ENCODE data around the gene PCDHA8. TPM values are rescaled to one million over a fixed set of nuclear protein-coding genes. Genes with fewer than 3 reads are reported as not detected.
"Not testable (repeated sequence)": the region's sequence is repeated elsewhere in the genome, so short reads cannot be mapped to it uniquely, and the experiment has no call there.

PCDHA8 gene
- total and polyA plus RNA-seq, 10 of the 15 experiments (the other 5 are each of a cell fraction or from before 2014, with no cell fraction given): not detected

DNA sequence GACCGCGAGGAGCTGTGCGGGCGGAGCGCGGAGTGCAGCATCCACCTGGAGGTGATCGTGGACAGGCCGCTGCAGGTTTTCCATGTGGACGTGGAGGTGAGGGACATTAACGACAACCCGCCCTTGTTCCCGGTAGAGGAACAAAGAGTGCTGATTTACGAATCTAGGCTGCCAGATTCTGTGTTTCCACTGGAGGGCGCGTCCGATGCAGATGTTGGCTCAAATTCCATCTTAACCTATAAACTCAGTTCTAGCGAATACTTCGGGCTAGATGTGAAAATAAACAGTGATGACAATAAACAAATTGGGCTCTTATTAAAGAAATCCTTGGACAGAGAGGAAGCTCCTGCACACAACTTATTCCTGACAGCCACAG, 12.6 kb upstream of the PCDHA8 start (continued):
- TF ChIP-seq ZNF622 (IDR thresholded peaks at IDR 0.05) (no peak), MEF2A (IDR thresholded peaks at IDR 0.05; ENCODE audit: insufficient read depth, low read depth, low read length) (no peak), IKZF2 (IDR thresholded peaks at IDR 0.05) (no peak), CHD1 (IDR thresholded peaks at IDR 0.05; ENCODE audit: low read depth, low read length) (no peak), E4F1 (IDR thresholded peaks at IDR 0.05; ENCODE audit: borderline replicate concordance, partially characterized antibody) (no peak), ZZZ3 (IDR thresholded peaks at IDR 0.05; ENCODE audit: control insufficient read depth, insufficient read length, low read depth) (no peak)

GRCh38 chr5:140829511-140830501, 11.2 kb upstream of the PCDHA8 start:
- in situ Hi-C loops (cut with MboI); BruUV-seq (replicated peaks); SMC1A ChIA-PET (ENCODE audit: uncharacterized antibody, unreplicated experiment); FAIRE-seq; intact Hi-C loops (cut with micrococcal nuclease; ENCODE audit: unreplicated experiment); H3K27ac ChIP-seq (ENCODE audit: control insufficient read depth, insufficient read depth); H4K20me1 ChIP-seq (ENCODE audit: control insufficient read depth, insufficient read depth); H3K27me3 ChIP-seq (replicated peaks in 1 of 2; ENCODE audit: control insufficient read depth in 2 of 2, insufficient read depth in 2 of 2, low read length in 1 of 2); RAD21 ChIA-PET (ENCODE audit: unreplicated experiment); H3K79me2 ChIP-seq (ENCODE audit: control insufficient read depth, insufficient read depth, low read length); CTCF ChIA-PET; H3K4me1 ChIP-seq (ENCODE audit: control insufficient read depth, insufficient read depth, low read length); H3K4me2 ChIP-seq (ENCODE audit: control insufficient read depth, insufficient read depth); ATAC-seq; H3K9me3 ChIP-seq (replicated peaks; ENCODE audit: control insufficient read depth, insufficient read depth, low read length); DNase-seq (ENCODE audit: low read depth, low spot score); POLR2A ChIA-PET; H3K4me3 ChIP-seq; H3K9ac ChIP-seq (ENCODE audit: control insufficient read depth, insufficient read depth, low read length); H3K36me3 ChIP-seq (ENCODE audit: control insufficient read depth in 2 of 2, insufficient read depth in 2 of 2, low read length in 1 of 2); H2AFZ ChIP-seq (ENCODE audit: control insufficient read depth, low read depth, low read length): not testable (repeated sequence)
- peak in 1 of 2 experiments; percentile 81; a peak in 2 of 4 replicates for TF ChIP-seq SRF (IDR thresholded peaks at IDR 0.05; ENCODE audit: low read depth in 2 of 2, low read length in 2 of 2)
- WGBS (ENCODE audit: insufficient coverage, insufficient replicate concordance, low lambda C conversion rate, missing lambda C conversion rate): 92% methylated on average over 44 of the region's 106 CpGs
